ENCODE results near the gene TMEM40.
"Not testable (repeated sequence)": the region's sequence is repeated elsewhere in the genome, so short reads cannot be mapped to it uniquely, and the experiment has no call there.

TMEM40 gene

DNA sequence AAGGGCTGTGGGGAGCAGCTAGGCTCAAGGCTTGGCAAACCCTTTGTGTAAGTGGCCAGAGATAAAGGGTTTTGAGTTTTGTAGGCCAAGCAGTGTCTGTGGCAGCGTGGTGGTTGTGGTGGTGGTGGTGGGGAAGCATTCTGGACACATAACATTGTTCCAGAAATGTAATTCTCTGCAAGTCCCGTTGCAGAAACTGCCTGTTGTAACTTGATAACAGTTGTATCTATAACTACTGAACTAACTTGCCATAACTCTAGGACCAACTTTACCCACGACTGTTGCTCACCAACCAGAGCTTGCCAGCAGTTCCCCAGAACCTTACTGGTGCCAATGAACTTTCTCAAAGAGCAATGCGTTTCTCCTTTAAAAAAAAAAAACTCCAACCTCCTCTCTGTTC, 18.1 kb upstream of the TMEM40 start:
- H3K4me1 ChIP-seq (ENCODE audit: control insufficient read depth in 5 of 5, insufficient read depth in 5 of 5, low read length in 5 of 5), result peaks cover 0 to 2% (median 0%) of the 10 kb centered on the region in 5 donors
- no peak overlapping the region for H3K4me3 ChIP-seq (ENCODE audit: low read depth in 1 of 5, low read length in 5 of 5)
- no peak overlapping the region for H3K9ac ChIP-seq (ENCODE audit: low read length in 5 of 5)
- peaks cover 0 to 6% (median 3%) of the 10 kb centered on the region in 5 donors for H3K27me3 ChIP-seq (ENCODE audit: control insufficient read depth in 5 of 5, insufficient read depth in 4 of 5, low read length in 5 of 5)
- no peak overlapping the region for H3K27ac ChIP-seq (ENCODE audit: low read depth, low read length)
- no peaks in the 10 kb centered on the region for H3K36me3 ChIP-seq (ENCODE audit: control insufficient read depth in 5 of 5, insufficient read depth in 5 of 5, low read length in 5 of 5)
- peaks cover 0 to 3% (median 0%) of the 10 kb centered on the region in 5 donors for H3K9me3 ChIP-seq (ENCODE audit: control insufficient read depth in 5 of 5, low read length in 5 of 5)

GRCh38 chr3:12775970-12776369, 16.9 kb upstream of the TMEM40 start:
- H3K4me1 ChIP-seq (ENCODE audit: control insufficient read depth in 5 of 5, insufficient read depth in 5 of 5, low read length in 5 of 5); H3K9me3 ChIP-seq (ENCODE audit: control insufficient read depth in 5 of 5, low read length in 5 of 5); H3K27ac ChIP-seq (ENCODE audit: low read depth, low read length); H3K36me3 ChIP-seq (ENCODE audit: control insufficient read depth in 5 of 5, insufficient read depth in 5 of 5, low read length in 5 of 5); H3K27me3 ChIP-seq (ENCODE audit: control insufficient read depth in 5 of 5, insufficient read depth in 4 of 5, low read length in 5 of 5); H3K9ac ChIP-seq (ENCODE audit: low read length in 5 of 5); H3K4me3 ChIP-seq (ENCODE audit: low read depth in 1 of 5, low read length in 5 of 5): not testable (repeated sequence)

GRCh38 chr3:12775226-12775625, 16.2 kb upstream of the TMEM40 start:
- Histone ChIP-seq H3K36me3 (ENCODE audit: control insufficient read depth in 5 of 5, insufficient read depth in 5 of 5, low read length in 5 of 5) (no peaks in the 10 kb centered on the region), H3K4me3 (ENCODE audit: low read depth in 1 of 5, low read length in 5 of 5) (no peak overlapping the region), H3K27ac (ENCODE audit: low read depth, low read length) (no peak overlapping the region), H3K9me3 (ENCODE audit: control insufficient read depth in 5 of 5, low read length in 5 of 5) (peaks cover 0 to 3% (median 0%) of the 10 kb centered on the region in 5 donors), H3K9ac (ENCODE audit: low read length in 5 of 5) (no peak overlapping the region), H3K4me1 (ENCODE audit: control insufficient read depth in 5 of 5, insufficient read depth in 5 of 5, low read length in 5 of 5) (peaks cover 0 to 2% (median 0%) of the 10 kb centered on the region in 5 donors), H3K27me3 (ENCODE audit: control insufficient read depth in 5 of 5, insufficient read depth in 4 of 5, low read length in 5 of 5) (peaks cover 0 to 6% (median 3%) of the 10 kb centered on the region in 5 donors)

DNA sequence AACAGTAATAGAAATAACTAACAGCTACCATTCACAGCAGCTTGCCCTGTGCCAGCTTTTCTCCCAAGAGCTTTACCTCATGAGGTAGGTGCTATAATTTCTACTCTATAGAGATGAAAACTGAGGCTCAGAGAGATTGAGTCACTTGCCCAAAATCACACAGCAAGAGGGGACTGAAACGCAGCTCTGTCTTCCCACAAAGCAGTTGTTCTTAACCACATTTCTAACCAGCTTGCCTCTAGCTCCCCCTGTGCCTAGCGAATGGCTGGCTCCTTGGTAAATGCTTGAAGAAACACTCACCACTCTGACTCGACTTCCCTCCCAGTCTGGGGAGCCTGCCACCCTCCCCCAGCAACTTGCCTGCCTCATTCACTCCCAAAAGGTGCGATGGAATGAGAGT, 15.6 kb upstream of the TMEM40 start:
- Histone ChIP-seq H3K36me3 (ENCODE audit: control insufficient read depth in 5 of 5, insufficient read depth in 5 of 5, low read length in 5 of 5) (no peaks in the 10 kb centered on the region), H3K27me3 (ENCODE audit: control insufficient read depth in 5 of 5, insufficient read depth in 4 of 5, low read length in 5 of 5) (peaks cover 0 to 6% (median 3%) of the 10 kb centered on the region in 5 donors), H3K4me1 (ENCODE audit: control insufficient read depth in 5 of 5, insufficient read depth in 5 of 5, low read length in 5 of 5) (peaks cover 0 to 2% (median 0%) of the 10 kb centered on the region in 5 donors), H3K9me3 (ENCODE audit: control insufficient read depth in 5 of 5, low read length in 5 of 5) (peaks cover 0 to 3% (median 0%) of the 10 kb centered on the region in 5 donors), H3K9ac (ENCODE audit: low read length in 5 of 5) (no peak overlapping the region), H3K4me3 (ENCODE audit: low read depth in 1 of 5, low read length in 5 of 5) (no peak overlapping the region), H3K27ac (ENCODE audit: low read depth, low read length) (no peak overlapping the region)

- H3K36me3 ChIP-seq (ENCODE audit: control insufficient read depth in 5 of 5, insufficient read depth in 5 of 5, low read length in 5 of 5), result no peaks in the 10 kb centered on the region
- H3K27me3 ChIP-seq (ENCODE audit: control insufficient read depth in 5 of 5, insufficient read depth in 4 of 5, low read length in 5 of 5), result peaks cover 0 to 6% (median 3%) of the 10 kb centered on the region in 5 donors
- H3K27ac ChIP-seq (ENCODE audit: low read depth, low read length), result no peak overlapping the region
- no peak overlapping the region for H3K4me3 ChIP-seq (ENCODE audit: low read depth in 1 of 5, low read length in 5 of 5)
- H3K9me3 ChIP-seq (ENCODE audit: control insufficient read depth in 5 of 5, low read length in 5 of 5), result peaks cover 0 to 3% (median 0%) of the 10 kb centered on the region in 5 donors
- H3K4me1 ChIP-seq (ENCODE audit: control insufficient read depth in 5 of 5, insufficient read depth in 5 of 5, low read length in 5 of 5), result peaks cover 0 to 2% (median 0%) of the 10 kb centered on the region in 5 donors
- H3K9ac ChIP-seq (ENCODE audit: low read length in 5 of 5), result no peak overlapping the region
These were observed 14.6 kb upstream of the TMEM40 start for GRCh38 chr3:12773710-12774086.

- H3K27me3 ChIP-seq (ENCODE audit: control insufficient read depth in 5 of 5, insufficient read depth in 4 of 5, low read length in 5 of 5), result peaks cover 0 to 6% (median 3%) of the 10 kb centered on the region in 5 donors
- no peak overlapping the region for H3K27ac ChIP-seq (ENCODE audit: low read depth, low read length)
- no peaks in the 10 kb centered on the region for H3K36me3 ChIP-seq (ENCODE audit: control insufficient read depth in 5 of 5, insufficient read depth in 5 of 5, low read length in 5 of 5)
- no peak overlapping the region for H3K4me3 ChIP-seq (ENCODE audit: low read depth in 1 of 5, low read length in 5 of 5)
- peaks cover 0 to 3% (median 0%) of the 10 kb centered on the region in 5 donors for H3K9me3 ChIP-seq (ENCODE audit: control insufficient read depth in 5 of 5, low read length in 5 of 5)
- no peak overlapping the region for H3K9ac ChIP-seq (ENCODE audit: low read length in 5 of 5)
- peaks cover 0 to 2% (median 0%) of the 10 kb centered on the region in 5 donors for H3K4me1 ChIP-seq (ENCODE audit: control insufficient read depth in 5 of 5, insufficient read depth in 5 of 5, low read length in 5 of 5)
These were observed 14.1 kb upstream of the TMEM40 start for GRCh38 chr3:12773030-12773709.

GRCh38 chr3:12772462-12772861, 13.4 kb upstream of the TMEM40 start:
- H3K36me3 ChIP-seq (ENCODE audit: control insufficient read depth in 5 of 5, insufficient read depth in 5 of 5, low read length in 5 of 5), result no peaks in the 10 kb centered on the region
- no peak overlapping the region for H3K4me3 ChIP-seq (ENCODE audit: low read depth in 1 of 5, low read length in 5 of 5)
- H3K27ac ChIP-seq (ENCODE audit: low read depth, low read length), result no peak overlapping the region
- H3K27me3 ChIP-seq (ENCODE audit: control insufficient read depth in 5 of 5, insufficient read depth in 4 of 5, low read length in 5 of 5), result peaks cover 0 to 6% (median 2%) of the 10 kb centered on the region in 5 donors
- H3K9ac ChIP-seq (ENCODE audit: low read length in 5 of 5), result no peak overlapping the region
- peaks cover 0 to 2% (median 0%) of the 10 kb centered on the region in 5 donors for H3K4me1 ChIP-seq (ENCODE audit: control insufficient read depth in 5 of 5, insufficient read depth in 5 of 5, low read length in 5 of 5)
- H3K9me3 ChIP-seq (ENCODE audit: control insufficient read depth in 5 of 5, low read length in 5 of 5), result peaks cover 0 to 3% (median 0%) of the 10 kb centered on the region in 5 donors

GRCh38 chr3:12771236-12771635, 12.2 kb upstream of the TMEM40 start:
- Histone ChIP-seq H3K9me3 (ENCODE audit: control insufficient read depth in 5 of 5, low read length in 5 of 5) (peaks cover 0 to 3% (median 0%) of the 10 kb centered on the region in 5 donors), H3K4me1 (ENCODE audit: control insufficient read depth in 5 of 5, insufficient read depth in 5 of 5, low read length in 5 of 5) (peaks cover 0 to 2% (median 0%) of the 10 kb centered on the region in 5 donors), H3K9ac (ENCODE audit: low read length in 5 of 5) (no peak overlapping the region), H3K36me3 (ENCODE audit: control insufficient read depth in 5 of 5, insufficient read depth in 5 of 5, low read length in 5 of 5) (no peaks in the 10 kb centered on the region), H3K27ac (ENCODE audit: low read depth, low read length) (no peak overlapping the region), H3K27me3 (ENCODE audit: control insufficient read depth in 5 of 5, insufficient read depth in 4 of 5, low read length in 5 of 5) (peaks cover 0 to 6% (median 2%) of the 10 kb centered on the region in 5 donors), H3K4me3 (ENCODE audit: low read depth in 1 of 5, low read length in 5 of 5) (no peak overlapping the region)

DNA sequence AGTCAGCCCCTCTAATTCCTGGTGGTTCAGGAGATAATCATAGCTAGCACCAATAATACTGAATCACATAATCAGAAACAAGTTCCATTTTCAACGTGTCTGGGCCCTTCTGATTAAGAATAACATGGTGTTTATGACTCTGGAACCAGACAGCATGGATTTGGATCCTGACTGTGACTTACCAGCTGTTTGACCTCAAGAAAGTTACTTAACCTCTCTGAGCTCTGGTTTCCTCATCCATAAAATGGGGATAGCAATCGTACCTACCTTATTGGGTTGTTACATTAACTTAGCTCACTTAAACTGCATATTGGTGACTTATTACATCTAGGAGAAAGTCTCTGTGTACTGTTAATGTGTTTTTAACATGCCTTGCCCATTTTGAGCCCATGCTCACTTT, 10.7 kb upstream of the TMEM40 start:
- Histone ChIP-seq H3K36me3 (ENCODE audit: control insufficient read depth in 5 of 5, insufficient read depth in 5 of 5, low read length in 5 of 5) (no peaks in the 10 kb centered on the region), H3K4me3 (ENCODE audit: low read depth in 1 of 5, low read length in 5 of 5) (no peak overlapping the region), H3K9ac (ENCODE audit: low read length in 5 of 5) (no peak overlapping the region), H3K9me3 (ENCODE audit: control insufficient read depth in 5 of 5, low read length in 5 of 5) (no peaks in the 10 kb centered on the region), H3K27ac (ENCODE audit: low read depth, low read length) (no peak overlapping the region), H3K4me1 (ENCODE audit: control insufficient read depth in 5 of 5, insufficient read depth in 5 of 5, low read length in 5 of 5) (no peaks in the 10 kb centered on the region), H3K27me3 (ENCODE audit: control insufficient read depth in 5 of 5, insufficient read depth in 4 of 5, low read length in 5 of 5) (no peaks in the 10 kb centered on the region)

DNA sequence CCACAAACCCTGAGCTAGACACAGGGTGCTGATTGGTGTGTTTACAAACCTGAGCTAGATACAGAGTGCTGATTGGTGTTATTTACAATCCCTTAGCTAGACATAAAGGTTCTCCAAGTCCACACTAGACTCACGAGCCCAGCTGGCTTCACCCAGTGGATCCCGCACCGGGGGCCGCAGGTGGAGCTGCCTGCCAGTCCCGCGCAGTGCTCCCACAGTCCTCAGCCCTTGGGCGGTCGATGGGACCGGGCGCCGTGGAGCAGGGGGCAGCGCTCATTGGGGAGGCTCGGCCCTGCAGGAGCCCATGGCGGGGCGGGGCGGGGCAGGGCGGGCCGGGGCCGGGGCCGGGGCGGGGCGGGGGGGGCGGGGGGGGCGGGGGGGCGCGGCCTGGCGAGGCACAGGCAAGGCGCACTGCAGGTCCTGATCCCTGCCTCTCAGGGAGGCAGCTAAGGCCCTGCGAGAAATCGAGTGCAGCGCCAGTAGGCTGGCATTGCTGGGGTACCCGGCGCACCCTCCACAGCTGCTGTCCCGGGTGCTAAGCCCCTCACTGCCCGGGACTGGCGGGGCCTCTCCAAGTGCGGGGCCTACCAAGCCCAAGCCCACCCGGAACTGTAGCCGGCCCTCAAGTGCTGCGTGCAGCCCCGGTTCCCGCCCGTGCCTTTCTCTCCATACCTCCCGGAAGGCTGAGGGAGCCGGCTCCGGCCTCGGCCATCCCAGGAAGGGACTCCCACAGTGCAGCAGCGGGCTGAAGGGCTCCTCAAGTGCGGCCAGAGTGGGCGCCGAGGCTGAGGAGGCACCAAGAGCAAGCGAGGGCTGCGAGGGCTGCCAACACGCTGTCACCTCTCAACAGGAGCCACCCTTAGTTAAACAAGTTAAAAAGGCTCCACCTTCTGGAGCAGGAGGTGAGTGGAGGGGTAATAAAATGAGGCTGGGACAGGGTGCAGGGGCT, 9.8 kb upstream of the TMEM40 start:
- Histone ChIP-seq H3K9ac (ENCODE audit: low read length in 5 of 5) (no peak overlapping the region), H3K36me3 (ENCODE audit: control insufficient read depth in 5 of 5, insufficient read depth in 5 of 5, low read length in 5 of 5) (no peaks in the 10 kb centered on the region), H3K4me3 (ENCODE audit: low read depth in 1 of 5, low read length in 5 of 5) (no peak overlapping the region), H3K4me1 (ENCODE audit: control insufficient read depth in 5 of 5, insufficient read depth in 5 of 5, low read length in 5 of 5) (no peaks in the 10 kb centered on the region), H3K27me3 (ENCODE audit: control insufficient read depth in 5 of 5, insufficient read depth in 4 of 5, low read length in 5 of 5) (no peaks in the 10 kb centered on the region), H3K27ac (ENCODE audit: low read depth, low read length) (no peak overlapping the region), H3K9me3 (ENCODE audit: control insufficient read depth in 5 of 5, low read length in 5 of 5) (no peaks in the 10 kb centered on the region)
